PC-9 (cell line): ENCODE results near the gene DAPK1.

Experiments used
- EZH2 ChIP-seq: fragments of 200-600 bp; sonication (generic); IDR thresholded peaks from 2 replicates; pipeline ENCODE4 v1.8.0; 2017; ENCODE audit warnings: antibody characterized with exemption, low read depth
- TF ChIP-seq, protein P1 (sequence below): fragments of 200-600 bp; sonication (generic); conservative IDR thresholded peaks from 2 replicates; pipeline ENCODE4 v1.6.1; 2017; ENCODE audit warnings: mixed run types, antibody characterized with exemption, mild to moderate bottlenecking, moderate library complexity

DNA sequence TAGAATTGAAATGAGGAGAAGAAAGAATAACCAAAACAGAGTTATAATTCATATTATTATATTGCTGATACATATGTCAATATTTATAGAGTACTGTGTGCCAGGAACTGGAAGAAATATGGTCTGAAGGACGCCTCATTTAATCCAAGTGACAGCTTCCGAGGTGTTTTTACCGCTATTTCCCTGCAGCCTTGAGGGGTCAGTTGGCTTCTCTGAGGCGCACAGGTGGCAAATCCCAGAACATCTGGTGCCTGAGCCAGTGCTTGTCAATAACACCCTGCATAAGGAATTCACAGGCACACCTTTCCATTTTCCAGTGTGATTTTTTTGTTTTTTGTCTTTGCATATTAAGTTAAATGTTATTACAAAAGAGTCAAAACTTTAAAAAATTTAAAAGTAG lies 185.0 kb downstream of the DAPK1 start:
- TF ChIP-seq, protein P1, sequence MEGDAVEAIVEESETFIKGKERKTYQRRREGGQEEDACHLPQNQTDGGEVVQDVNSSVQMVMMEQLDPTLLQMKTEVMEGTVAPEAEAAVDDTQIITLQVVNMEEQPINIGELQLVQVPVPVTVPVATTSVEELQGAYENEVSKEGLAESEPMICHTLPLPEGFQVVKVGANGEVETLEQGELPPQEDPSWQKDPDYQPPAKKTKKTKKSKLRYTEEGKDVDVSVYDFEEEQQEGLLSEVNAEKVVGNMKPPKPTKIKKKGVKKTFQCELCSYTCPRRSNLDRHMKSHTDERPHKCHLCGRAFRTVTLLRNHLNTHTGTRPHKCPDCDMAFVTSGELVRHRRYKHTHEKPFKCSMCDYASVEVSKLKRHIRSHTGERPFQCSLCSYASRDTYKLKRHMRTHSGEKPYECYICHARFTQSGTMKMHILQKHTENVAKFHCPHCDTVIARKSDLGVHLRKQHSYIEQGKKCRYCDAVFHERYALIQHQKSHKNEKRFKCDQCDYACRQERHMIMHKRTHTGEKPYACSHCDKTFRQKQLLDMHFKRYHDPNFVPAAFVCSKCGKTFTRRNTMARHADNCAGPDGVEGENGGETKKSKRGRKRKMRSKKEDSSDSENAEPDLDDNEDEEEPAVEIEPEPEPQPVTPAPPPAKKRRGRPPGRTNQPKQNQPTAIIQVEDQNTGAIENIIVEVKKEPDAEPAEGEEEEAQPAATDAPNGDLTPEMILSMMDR, result no peak
- no peak for TF ChIP-seq EZH2
